Activated T-cell treated with anti-CD3 and anti-CD28 coated beads, Interleukin-2, amount 50 U/mL, for 4 hours (primary cell): ENCODE data around the gene SUGCT. TPM values are rescaled to one million over a fixed set of nuclear protein-coding genes. Genes with fewer than 3 reads are reported as not detected.

ENCODE experiments used
- ATAC-seq, 2 donors: fragments of 200-7000 bp; cut with Tn5 transposase; one replicate each; pipeline ENCODE4 v1.10.0; 2021
- DNase-seq: peaks from one replicate; pipeline ENCODE4 v3.0.0-alpha.2; 2020
- H3K27me3 Mint-ChIP-seq: one replicate; pipeline ENCODE4 v1.8.0; 2021; ENCODE audit warnings: low read depth, mixed read lengths
- H3K36me3 Mint-ChIP-seq: one replicate; pipeline ENCODE4 v1.8.0; 2022; ENCODE audit warnings: mixed read lengths; ENCODE audit not compliant: insufficient read depth
- H3K4me1 Mint-ChIP-seq: one replicate; pipeline ENCODE4 v1.8.0; 2021; ENCODE audit warnings: low read depth, mixed read lengths
- H3K4me3 Mint-ChIP-seq: one replicate; pipeline ENCODE4 v1.8.0; 2021; ENCODE audit warnings: mild to moderate bottlenecking, moderate library complexity, mixed read lengths
- H3K9me3 Mint-ChIP-seq: one replicate; pipeline ENCODE4 v1.8.0; 2021; ENCODE audit warnings: mixed read lengths
- total RNA-seq, 3 donors: library from RNA; stranded (reverse); gene quantifications; one replicate each; pipeline ENCODE4 v1.2.1, GENCODE V29; 2021

SUGCT gene
- total RNA-seq, 3 donors from 2014 or later: 1.3 to 2.5 (median 2.1) TPM

GRCh38 chr7:40889539-40889938 lies 754.7 kb downstream of the SUGCT start:
- no peaks in the 10 kb centered on the region for H3K36me3 Mint-ChIP-seq
- H3K9me3 Mint-ChIP-seq: peaks cover 41% of the 10 kb centered on the region
- no peak overlapping the region for H3K4me3 Mint-ChIP-seq
- ATAC-seq (no peak), DNase-seq (no peak)
- no peaks in the 10 kb centered on the region for H3K27me3 Mint-ChIP-seq
- H3K4me1 Mint-ChIP-seq: no peaks in the 10 kb centered on the region

- H3K4me3 Mint-ChIP-seq: no peak overlapping the region
- DNase-seq (no peak), ATAC-seq (no peak)
- H3K9me3 Mint-ChIP-seq: peaks cover 45% of the 10 kb centered on the region
- no peaks in the 10 kb centered on the region for H3K36me3 Mint-ChIP-seq
- H3K27me3 Mint-ChIP-seq: no peaks in the 10 kb centered on the region
- H3K4me1 Mint-ChIP-seq: no peaks in the 10 kb centered on the region
Observed at GRCh38 chr7:40890088-40890692, 755.4 kb downstream of the SUGCT start.

- Mint-ChIP-seq H3K4me3 (no peak overlapping the region), H3K36me3 (no peaks in the 10 kb centered on the region), H3K9me3 (peaks cover 37% of the 10 kb centered on the region), H3K27me3 (no peaks in the 10 kb centered on the region), H3K4me1 (no peaks in the 10 kb centered on the region)
- no peak for DNase-seq
- no peak for ATAC-seq
Observed at GRCh38 chr7:40891232-40891631, 756.4 kb downstream of the SUGCT start.

- ATAC-seq (no peak), DNase-seq (no peak)
- Mint-ChIP-seq H3K27me3 (no peaks in the 10 kb centered on the region), H3K4me3 (no peak overlapping the region), H3K4me1 (no peaks in the 10 kb centered on the region), H3K9me3 (peaks cover 28% of the 10 kb centered on the region), H3K36me3 (no peaks in the 10 kb centered on the region)
Observed at GRCh38 chr7:40899151-40899550, 764.3 kb downstream of the SUGCT start.

- no peaks in the 10 kb centered on the region for H3K4me1 Mint-ChIP-seq
- no peak for ATAC-seq
- no peak overlapping the region for H3K4me3 Mint-ChIP-seq
- peaks cover 32% of the 10 kb centered on the region for H3K9me3 Mint-ChIP-seq
- no peaks in the 10 kb centered on the region for H3K36me3 Mint-ChIP-seq
- no peak for DNase-seq
- no peaks in the 10 kb centered on the region for H3K27me3 Mint-ChIP-seq
Observed at GRCh38 chr7:40899636-40900507, 765.1 kb downstream of the SUGCT start.

GRCh38 chr7:40903872-40904271 lies 769.1 kb downstream of the SUGCT start:
- no peaks in the 10 kb centered on the region for H3K4me1 Mint-ChIP-seq
- no peak overlapping the region for H3K4me3 Mint-ChIP-seq
- peaks cover 15% of the 10 kb centered on the region for H3K9me3 Mint-ChIP-seq
- H3K36me3 Mint-ChIP-seq: no peaks in the 10 kb centered on the region
- DNase-seq: no peak
- H3K27me3 Mint-ChIP-seq: no peaks in the 10 kb centered on the region
- ATAC-seq: no peak

- no peak for ATAC-seq
- peaks cover 6% of the 10 kb centered on the region for H3K9me3 Mint-ChIP-seq
- H3K36me3 Mint-ChIP-seq: no peaks in the 10 kb centered on the region
- H3K4me1 Mint-ChIP-seq: no peaks in the 10 kb centered on the region
- no peak overlapping the region for H3K4me3 Mint-ChIP-seq
- no peak for DNase-seq
- H3K27me3 Mint-ChIP-seq: no peaks in the 10 kb centered on the region
Observed at GRCh38 chr7:40907286-40907685, 772.5 kb downstream of the SUGCT start.

GRCh38 chr7:40909346-40909980 lies 774.7 kb downstream of the SUGCT start:
- Mint-ChIP-seq H3K4me3 (no peak overlapping the region), H3K36me3 (no peaks in the 10 kb centered on the region), H3K27me3 (no peaks in the 10 kb centered on the region), H3K9me3 (peaks cover 4% of the 10 kb centered on the region), H3K4me1 (no peaks in the 10 kb centered on the region)
- ATAC-seq (no peak), DNase-seq (no peak)

Other genes with a start within 250 kb of the SUGCT start
- gene CDK13, start 184.7 kb upstream of the SUGCT start, total RNA-seq: 10 to 100 TPM; 33.9 to 39.3 (median 35.9) TPM
- 10 to 100 TPM; 33.9 to 40.9 (median 38.3) TPM for gene MPLKIP, start 383 bp upstream of the SUGCT start, total RNA-seq